Kidney (tissue), 14 donors: ENCODE results near the gene GNB1L. TPM values are rescaled to one million over a fixed set of nuclear protein-coding genes. Genes with fewer than 3 reads are reported as not detected.

Experiments
- DNase-seq, 5 donors: peaks; one replicate each; pipeline ENCODE4 v3.0.0-alpha.2; 2013 to 2020
- FAIRE-seq: peaks from 2 replicates; lab custom pipeline; 2012; peaks lifted over from hg19 to GRCh38; lab: Jason Lieb, UNC
- H3K27ac ChIP-seq, 2 donors: one replicate each; pipeline ENCODE4 v1.7.0; 2013; ENCODE audit warnings: low read depth in 2 of 2, low read length in 2 of 2, inconsistent platforms in 1 of 2
- H3K27me3 ChIP-seq: one replicate; pipeline ENCODE4 v1.7.1; 2013; ENCODE audit warnings: low read length, inconsistent platforms; ENCODE audit not compliant: control insufficient read depth, insufficient read depth
- H3K36me3 ChIP-seq, 3 donors: one replicate each; pipeline versions ENCODE4 v1.7.0 to v1.7.1; 2013; ENCODE audit warnings: low read length in 3 of 3, control low read depth in 1 of 3, inconsistent platforms in 1 of 3; ENCODE audit not compliant: insufficient read depth in 3 of 3, control insufficient read depth in 2 of 3
- H3K4me1 ChIP-seq, 3 donors: one replicate each; pipeline versions ENCODE4 v1.7.0 to v1.7.1; 2013; ENCODE audit warnings: low read length in 3 of 3, inconsistent platforms in 1 of 3, low read depth in 1 of 3; ENCODE audit not compliant: control insufficient read depth in 2 of 3, insufficient read depth in 2 of 3
- H3K4me3 ChIP-seq, 3 donors: one replicate each; pipeline versions ENCODE4 v1.7.0 to v1.8.1; 2013; ENCODE audit warnings: low read length in 3 of 3, control low read depth in 1 of 3, inconsistent platforms in 1 of 3
- H3K9ac ChIP-seq, 3 donors: one replicate each; pipeline versions ENCODE4 v1.7.0 to v1.7.1; 2013; ENCODE audit warnings: low read length in 3 of 3, control low read depth in 1 of 3, inconsistent platforms in 1 of 3
- H3K9me3 ChIP-seq, 3 donors: one replicate each; pipeline versions ENCODE4 v1.7.0 to v1.7.1; 2013; ENCODE audit warnings: low read length in 3 of 3, control low read depth in 1 of 3, inconsistent platforms in 1 of 3; ENCODE audit not compliant: control insufficient read depth in 2 of 3, insufficient read depth in 1 of 3
- CTCF ChIP-seq: IDR thresholded peaks from 3 replicates; pipeline ENCODE4 v1.5.1; 2012; ENCODE audit warnings: mild to moderate bottlenecking, moderate library complexity, borderline replicate concordance; ENCODE audit not compliant: insufficient read depth; ENCODE audit errors: extremely low read depth
- intact Hi-C: fragments of 100-400 bp; cut with DNase I; formaldehyde crosslinking; loops from one replicate; pipeline ENCODE4 v1.11.1; 2022
- polyA plus RNA-seq: library from polyadenylated mRNA; stranded (reverse); fragments of 350-450 nt; fragmentation: Illumina TruSeq; extraction: RNeasy Lipid Tissue Mini Kit (QIAGEN cat#74804); gene quantifications from one replicate; pipeline ENCODE4 v1.2.3, GENCODE V29; 2014; ENCODE audit warnings: low read depth, low replicate concordance; ENCODE audit not compliant: insufficient read depth
- total RNA-seq: library from RNA; stranded (reverse); fragmentation: NEBNext Ultra II Directional; extraction: Animal tissue kit (Norgen Biotek cat#: 25700); gene quantifications from one replicate; pipeline ENCODE4 v1.2.1, GENCODE V29; 2021
- donor health status: control.
- donor health status: control.
- donor health status: control.
- donor health status: control.
- donor health status: control.
- donor health status: DM: yes; HTN: yes; CAD: no.
- donor health status: Normal renal cell carcinoma (clear cell type).

GNB1L gene
- total and polyA plus RNA-seq, 2 donors from 2014 or later: 4.0 to 4.4 TPM

GRCh38 chr22:19871845-19872778 is 17.4 kb upstream of the GNB1L start:
- no peak overlapping the region for H3K27ac ChIP-seq
- H3K9me3 ChIP-seq: no peaks in the 10 kb centered on the region
- no peaks in the 10 kb centered on the region for H3K36me3 ChIP-seq
- H3K4me1 ChIP-seq: no peaks in the 10 kb centered on the region
- no peak overlapping the region for H3K9ac ChIP-seq
- FAIRE-seq: no peak
- DNase-seq: peak in 3 of 5 donors; percentile 5 to 70 (median 40)
- no peak overlapping the region for H3K4me3 ChIP-seq
- intact Hi-C loops: no loop called here
- TF ChIP-seq CTCF: no peak
- H3K27me3 ChIP-seq: no peaks in the 10 kb centered on the region

- TF ChIP-seq CTCF: no peak
- FAIRE-seq: no peak
Measured at GRCh38 chr22:19871023-19871844, 16.6 kb upstream of the GNB1L start.

GRCh38 chr22:19870153-19871022 is 15.7 kb upstream of the GNB1L start:
- TF ChIP-seq CTCF: no peak
- Histone ChIP-seq H3K9ac (no peak overlapping the region), H3K36me3 (no peaks in the 10 kb centered on the region), H3K4me3 (no peak overlapping the region), H3K9me3 (no peaks in the 10 kb centered on the region), H3K27ac (no peak overlapping the region), H3K27me3 (no peaks in the 10 kb centered on the region), H3K4me1 (no peaks in the 10 kb centered on the region)
- FAIRE-seq (no peak), DNase-seq (peak in 3 of 5 donors; percentile 8 to 62 (median 41))
- intact Hi-C loops: no loop called here

More at GRCh38 chr22:19871023-19871844, 16.6 kb upstream of the GNB1L start:
- Histone ChIP-seq H3K36me3 (no peaks in the 10 kb centered on the region), H3K9ac (no peak overlapping the region), H3K4me3 (no peak overlapping the region), H3K4me1 (no peaks in the 10 kb centered on the region), H3K9me3 (no peaks in the 10 kb centered on the region), H3K27ac (no peak overlapping the region), H3K27me3 (no peaks in the 10 kb centered on the region)
- peak in 3 of 5 donors; percentile 8 to 64 (median 34) for DNase-seq
- intact Hi-C loops: no loop called here
